Measurements from ENCODE around the gene IQGAP3. TPM values are rescaled to one million over a fixed set of nuclear protein-coding genes. Genes with fewer than 3 reads are reported as not detected.

The IQGAP3 gene
- total RNA-seq, 1 experiment from 2014 or later, result 93.6 TPM

- H3K27me3 Mint-ChIP-seq (ENCODE audit: unreplicated experiment), result peaks cover 22% of the 10 kb centered on the region
- BruUV-seq (replicated peaks), result no TSS peak
These were observed 5.2 kb upstream of the IQGAP3 start for GRCh38 chr1:156577550-156577949.

GRCh38 chr1:156574039-156574633 is 1.8 kb upstream of the IQGAP3 start:
- Mint-ChIP-seq H3K36me3 (ENCODE audit: insufficient read depth, unreplicated experiment) (peaks cover 30% of the 10 kb centered on the region), H3K4me3 (ENCODE audit: low read depth, unreplicated experiment) (no peak overlapping the region), H3K27ac (ENCODE audit: unreplicated experiment) (no peak overlapping the region), H3K27me3 (ENCODE audit: unreplicated experiment) (peaks cover 22% of the 10 kb centered on the region), H3K9me3 (ENCODE audit: low read depth, unreplicated experiment) (no peaks in the 10 kb centered on the region), H3K4me1 (ENCODE audit: low read depth, unreplicated experiment) (peaks cover 38% of the 10 kb centered on the region)
- intact Hi-C loops (cut with micrococcal nuclease; ENCODE audit: unreplicated experiment), result loop anchor here (5.0 kb wide), 2 partner anchors 72 to 102 kb away; partner anchors contain the start of gene MEF2D
- BruUV-seq (replicated peaks), result no TSS peak
- DNase-seq, result no peak
- no peak for TF ChIP-seq CTCF (IDR thresholded peaks at IDR 0.05; ENCODE audit: unreplicated experiment)
- CTCF ChIA-PET, result interaction anchor here (0.7 kb wide), 1 partner anchor 13 kb away, joined by 3 read pairs; no protein-coding TSS in a partner anchor

More at GRCh38 chr1:156577550-156577949, 5.2 kb upstream of the IQGAP3 start:
- peaks cover 5% of the 10 kb centered on the region for H3K36me3 Mint-ChIP-seq (ENCODE audit: insufficient read depth, unreplicated experiment)
- H3K9me3 Mint-ChIP-seq (ENCODE audit: low read depth, unreplicated experiment), result no peaks in the 10 kb centered on the region
- no peak overlapping the region for H3K27ac Mint-ChIP-seq (ENCODE audit: unreplicated experiment)
- intact Hi-C loops (cut with micrococcal nuclease; ENCODE audit: unreplicated experiment), result no loop called here
- DNase-seq, result no peak
- no peak for TF ChIP-seq CTCF (IDR thresholded peaks at IDR 0.05; ENCODE audit: unreplicated experiment)
- H3K4me3 Mint-ChIP-seq (ENCODE audit: low read depth, unreplicated experiment), result no peak overlapping the region
- CTCF ChIA-PET, result interaction anchor here (1.0 kb wide), 2 partner anchors 22 to 192 kb away, joined by 3 read pairs; no protein-coding TSS in a partner anchor
- H3K4me1 Mint-ChIP-seq (ENCODE audit: low read depth, unreplicated experiment), result peaks cover 7% of the 10 kb centered on the region

- no peak for TF ChIP-seq CTCF (IDR thresholded peaks at IDR 0.05; ENCODE audit: unreplicated experiment)
- Mint-ChIP-seq H3K4me1 (ENCODE audit: low read depth, unreplicated experiment) (peaks cover 38% of the 10 kb centered on the region), H3K9me3 (ENCODE audit: low read depth, unreplicated experiment) (no peaks in the 10 kb centered on the region), H3K27me3 (ENCODE audit: unreplicated experiment) (peaks cover 22% of the 10 kb centered on the region), H3K36me3 (ENCODE audit: insufficient read depth, unreplicated experiment) (peaks cover 39% of the 10 kb centered on the region), H3K27ac (ENCODE audit: unreplicated experiment) (peak overlapping the region; percentile 80), H3K4me3 (ENCODE audit: low read depth, unreplicated experiment) (peak overlapping the region; percentile 92)
- intact Hi-C loops (cut with micrococcal nuclease; ENCODE audit: unreplicated experiment), result loop anchor here (5.0 kb wide), 2 partner anchors 70 to 100 kb away; partner anchors contain the start of gene MEF2D
- no TSS peak for BruUV-seq (replicated peaks)
- no peak for DNase-seq
- CTCF ChIA-PET, result no interaction called here
These were observed 276 bp upstream of the IQGAP3 start for GRCh38 chr1:156572663-156573018.

GRCh38 chr1:156571261-156571852 is 1.0 kb downstream of the IQGAP3 start:
- H3K4me3 Mint-ChIP-seq (ENCODE audit: low read depth, unreplicated experiment), result peak overlapping the region; percentile 92
- CTCF ChIA-PET, result interaction anchor here (0.5 to 1.7 kb wide), 8 partner anchors 11 to 215 kb away, joined by 3 to 18 read pairs (median 3); no protein-coding TSS in a partner anchor
- peaks cover 47% of the 10 kb centered on the region for H3K36me3 Mint-ChIP-seq (ENCODE audit: insufficient read depth, unreplicated experiment)
- intact Hi-C loops (cut with micrococcal nuclease; ENCODE audit: unreplicated experiment), result loop anchor here (5.0 kb wide), 2 partner anchors 69 to 99 kb away; partner anchors contain the start of gene MEF2D
- no TSS peak for BruUV-seq (replicated peaks)
- peak; percentile 58 for DNase-seq
- H3K27ac Mint-ChIP-seq (ENCODE audit: unreplicated experiment), result peak overlapping the region; percentile 80
- no peaks in the 10 kb centered on the region for H3K9me3 Mint-ChIP-seq (ENCODE audit: low read depth, unreplicated experiment)
- no peak for TF ChIP-seq CTCF (IDR thresholded peaks at IDR 0.05; ENCODE audit: unreplicated experiment)
- H3K4me1 Mint-ChIP-seq (ENCODE audit: low read depth, unreplicated experiment), result peaks cover 38% of the 10 kb centered on the region
- peaks cover 22% of the 10 kb centered on the region for H3K27me3 Mint-ChIP-seq (ENCODE audit: unreplicated experiment)

All from Calu3 (cell line).